ENCODE results near the gene AGPAT2. TPM values are rescaled to one million over a fixed set of nuclear protein-coding genes. Genes with fewer than 3 reads are reported as not detected.

AGPAT2 gene
- polyA plus RNA-seq, 1 donor: 34.4 TPM

DNA sequence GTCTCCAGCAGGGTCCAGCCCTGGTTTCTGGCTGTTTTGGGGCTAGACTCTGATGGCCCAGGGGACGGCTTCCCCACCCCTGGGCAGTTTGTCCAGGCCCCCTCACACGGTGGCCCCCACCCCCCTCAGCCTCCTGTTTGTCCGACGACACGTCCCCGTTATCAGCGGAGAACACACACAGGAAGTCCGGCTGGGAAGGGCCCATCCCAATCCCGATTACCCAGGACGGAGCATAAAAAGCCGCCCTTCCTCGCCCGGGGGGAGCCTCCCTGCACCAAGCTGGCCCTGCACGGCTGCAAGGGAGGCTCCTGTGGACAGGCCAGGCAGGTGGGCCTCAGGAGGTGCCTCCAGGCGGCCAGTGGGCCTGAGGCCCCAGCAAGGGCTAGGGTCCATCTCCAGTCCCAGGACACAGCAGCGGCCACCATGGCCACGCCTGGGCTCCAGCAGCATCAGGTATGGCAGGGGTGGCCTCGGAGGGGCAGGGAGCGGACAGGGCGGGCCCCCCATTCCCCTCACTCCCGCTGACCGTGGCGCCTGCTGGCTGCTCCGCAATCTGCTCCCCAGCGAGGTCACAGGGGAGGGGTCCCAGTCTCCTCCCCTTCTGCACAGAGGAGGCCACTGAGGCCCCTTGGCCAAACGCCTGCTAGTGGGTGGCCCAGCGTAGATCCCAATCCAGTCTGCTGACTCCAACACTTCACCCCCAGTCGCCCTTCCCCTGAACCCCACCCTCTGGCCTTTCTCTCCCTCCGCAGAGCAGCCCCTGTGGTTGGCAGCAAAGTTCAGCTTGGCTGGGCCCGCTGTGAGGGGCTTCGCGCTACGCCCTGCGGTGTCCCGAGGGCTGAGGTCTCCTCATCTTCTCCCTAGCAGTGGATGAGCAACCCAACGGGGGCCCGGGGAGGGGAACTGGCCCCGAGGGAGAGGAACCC, 24.3 kb downstream of the AGPAT2 start, which contains the start of gene EGFL7:
Gene EGFL7 (plus strand): TSS at position 261 of the 926 bp plus-strand sequence. CDS start 5,367 bp downstream, outside the sequence.
- no peak for DNase-seq

DNA sequence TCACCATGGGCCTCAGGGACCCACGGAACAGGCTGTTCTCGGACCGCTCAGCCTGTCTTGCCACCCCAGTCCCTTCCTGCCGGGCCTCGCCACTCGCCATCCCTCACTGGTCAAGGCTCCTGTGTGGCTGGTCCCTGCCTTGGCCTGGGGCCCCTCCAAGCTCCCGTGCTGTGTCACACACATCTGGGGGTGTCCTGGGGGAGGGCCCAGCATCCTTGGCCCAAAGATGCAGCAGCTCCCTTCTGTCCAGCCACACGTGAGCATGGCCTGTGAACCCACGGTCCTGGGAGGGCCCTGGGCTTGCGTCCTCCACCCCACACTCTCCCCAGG, 25.0 kb downstream of the AGPAT2 start:
- DNase-seq: no peak

DNA sequence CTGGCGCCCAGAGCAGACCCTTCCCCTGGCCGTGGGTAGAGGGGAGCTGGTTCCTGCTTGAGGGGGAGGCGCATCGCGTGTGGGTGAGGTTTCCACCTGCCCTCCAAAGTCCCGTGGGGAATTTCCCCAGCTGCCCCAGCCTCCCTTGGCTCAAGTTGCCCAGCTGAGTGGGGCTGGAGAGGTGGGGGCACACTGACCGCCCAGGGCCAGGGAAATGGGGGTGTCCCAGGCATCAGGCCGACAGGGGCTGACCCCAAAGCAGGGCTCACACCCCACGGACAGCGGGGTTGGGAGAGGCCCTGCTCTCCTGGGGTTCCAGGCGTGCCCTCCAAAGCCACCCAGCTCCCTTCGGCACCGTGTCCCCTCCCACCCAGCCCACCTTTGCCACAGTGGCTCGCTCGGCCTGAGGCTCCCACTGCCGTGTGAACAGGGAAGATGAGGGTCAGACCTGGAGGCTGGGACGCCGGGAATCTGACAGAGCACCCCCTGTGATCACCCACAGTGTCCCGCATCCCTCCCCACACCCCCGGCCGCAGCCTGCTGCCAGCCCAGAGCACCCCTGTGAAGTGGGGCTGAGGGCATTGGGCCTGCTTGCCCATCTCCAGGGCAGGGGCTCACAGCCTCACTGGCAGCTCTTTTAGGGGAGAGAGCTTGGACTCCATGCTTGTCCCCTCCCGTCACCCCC, 25.5 kb downstream of the AGPAT2 start:
- no peak for DNase-seq

DNA sequence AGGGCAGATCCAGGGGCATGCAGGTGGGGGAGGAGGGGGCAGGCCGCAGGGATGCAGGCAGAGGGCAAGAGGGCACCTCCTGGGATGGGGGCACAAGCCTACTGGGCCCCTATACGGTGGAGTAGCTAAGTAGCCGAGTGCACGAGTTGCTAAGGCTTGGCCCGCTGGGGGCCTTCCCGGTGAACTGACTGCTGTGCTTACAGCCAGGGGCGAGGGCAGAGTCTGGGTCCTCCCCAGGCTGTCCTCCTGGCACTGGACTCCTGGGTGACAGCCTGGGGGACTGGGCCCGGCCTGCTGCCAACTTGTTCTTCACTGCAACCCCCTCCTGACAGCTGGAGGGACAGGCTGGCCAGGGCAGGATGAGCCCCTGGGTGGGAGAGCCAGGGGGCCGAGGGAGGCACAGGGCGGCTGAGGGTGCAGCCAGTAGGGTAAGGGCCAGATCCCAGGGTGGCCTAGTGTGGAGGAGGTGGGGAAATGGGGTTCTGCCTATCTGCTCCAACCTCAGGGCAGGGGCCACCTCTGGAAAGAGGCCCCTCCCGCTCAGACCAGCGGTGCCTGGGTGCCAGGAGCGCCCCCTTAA, 26.2 kb downstream of the AGPAT2 start:
- DNase-seq: no peak

DNA sequence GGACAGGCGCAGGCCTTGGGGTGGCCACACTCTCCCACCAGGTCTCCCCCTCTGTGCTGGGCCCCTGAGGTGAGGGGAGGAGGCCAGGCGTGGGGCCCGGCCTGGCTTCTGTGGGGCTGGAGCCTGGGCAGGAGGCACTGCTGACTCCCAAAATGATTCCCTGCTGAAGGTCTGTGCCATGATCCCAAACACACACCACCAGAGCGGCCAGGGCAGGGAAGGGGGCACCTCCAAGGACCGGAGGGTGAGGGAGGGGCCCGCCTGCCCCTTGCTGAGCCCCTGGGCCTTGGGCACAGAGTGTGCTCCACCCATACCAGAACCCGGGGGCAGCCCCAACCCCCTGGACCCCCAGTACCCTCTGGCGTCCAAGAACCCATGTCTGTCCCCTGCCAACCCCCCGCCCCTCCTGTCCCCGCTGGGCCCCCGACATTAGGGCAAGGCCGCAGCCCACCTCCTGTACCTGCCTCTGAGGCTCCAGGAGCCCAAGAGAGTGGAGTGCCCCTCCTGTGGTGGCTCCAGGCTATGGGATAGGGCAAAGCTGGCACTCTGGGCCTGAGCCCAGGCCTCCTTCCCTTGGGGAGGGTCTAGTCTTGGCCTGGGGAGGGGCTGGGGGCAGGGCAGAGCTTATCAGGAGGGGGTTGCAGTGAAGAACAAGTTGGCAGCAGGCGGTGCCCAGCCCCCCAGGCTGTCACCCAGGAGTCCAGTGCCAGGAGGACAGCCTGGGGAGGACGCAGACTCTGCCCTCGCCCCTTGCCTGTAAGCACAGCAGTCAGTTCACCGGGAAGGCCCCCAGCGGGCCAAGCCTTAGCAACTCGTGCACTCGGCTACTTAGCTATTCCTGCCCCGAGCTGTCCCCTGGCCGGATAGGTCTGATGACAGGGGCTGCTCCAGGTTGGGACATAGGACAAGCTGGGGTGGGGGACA, 27.1 kb downstream of the AGPAT2 start:
- no peak for DNase-seq

DNA sequence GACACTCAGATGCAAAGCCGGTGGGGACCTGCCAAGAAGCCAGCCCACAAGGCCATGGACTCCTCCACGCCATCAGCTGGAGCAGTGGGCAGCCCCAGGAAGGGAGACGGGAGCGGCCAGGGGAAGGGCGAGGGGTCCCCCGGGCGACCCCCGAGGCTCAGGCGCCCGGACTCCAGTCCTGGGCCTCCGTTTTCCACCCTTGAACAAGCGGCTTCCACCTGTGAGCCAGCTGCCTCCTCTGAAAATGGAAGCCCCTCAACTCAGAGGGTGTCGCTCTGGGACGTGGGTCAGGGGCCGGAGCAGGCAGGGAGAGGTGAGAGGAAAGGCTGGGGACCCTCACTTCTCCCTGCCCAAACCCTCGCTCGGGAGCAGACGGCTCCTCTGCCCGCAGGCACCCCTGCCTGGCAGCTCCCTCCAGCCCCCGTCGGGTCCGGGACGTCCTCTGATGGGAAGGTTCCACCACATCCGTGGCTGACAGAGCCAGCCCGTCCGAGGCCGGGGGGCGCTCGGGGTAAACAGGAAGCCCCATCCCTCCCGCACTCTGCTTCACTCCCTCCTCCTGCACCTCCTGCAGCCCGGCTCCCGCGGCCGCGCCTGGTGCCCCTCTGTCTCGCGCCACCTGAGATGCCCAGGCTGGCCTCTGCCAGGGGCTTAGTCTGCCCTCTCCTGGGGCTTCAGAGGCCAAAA, 28.3 kb downstream of the AGPAT2 start:
- no peak for DNase-seq

DNA sequence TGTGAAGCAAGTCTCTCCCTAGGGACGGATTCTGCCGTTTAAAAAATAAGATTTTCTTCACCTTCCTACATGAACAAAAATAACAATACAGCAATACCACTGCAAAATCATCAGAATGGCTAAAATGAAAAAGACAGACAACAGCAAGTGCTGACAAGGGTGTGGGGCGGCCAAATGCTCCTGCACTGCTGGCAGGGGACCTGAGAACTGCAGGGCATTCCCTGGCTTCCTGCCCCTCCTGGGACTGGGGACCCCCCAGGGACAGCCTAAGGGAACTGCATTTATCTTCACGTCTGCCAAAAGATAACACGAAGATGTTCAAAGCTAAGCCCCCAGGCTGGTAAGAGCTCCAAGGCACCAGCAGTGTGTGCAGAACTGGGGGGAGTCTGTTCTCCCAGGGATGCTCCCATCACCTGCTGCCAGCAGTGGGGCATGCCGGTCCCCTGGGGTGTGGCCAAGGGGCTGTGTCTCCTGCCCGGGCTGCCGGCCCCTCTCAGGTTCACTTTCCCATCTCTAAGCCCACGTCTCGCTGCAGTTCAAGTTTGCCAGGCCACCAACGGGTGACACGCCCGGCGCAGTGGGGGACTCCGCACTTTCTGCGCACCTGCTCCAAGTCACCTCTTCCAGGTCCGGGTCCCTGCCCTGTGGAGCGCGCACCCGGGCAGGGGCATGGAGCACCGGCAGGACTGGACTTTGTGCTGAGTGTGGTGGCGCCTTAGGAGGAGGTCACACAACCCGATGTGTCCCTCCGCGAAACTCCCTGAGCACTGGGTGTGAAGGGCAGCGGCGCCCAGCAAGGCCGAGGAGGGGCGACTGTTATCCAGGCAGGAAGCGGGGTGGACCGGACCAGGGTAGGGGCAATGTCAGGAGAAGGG, 29.0 kb downstream of the AGPAT2 start:
- no peak for DNase-seq

DNA sequence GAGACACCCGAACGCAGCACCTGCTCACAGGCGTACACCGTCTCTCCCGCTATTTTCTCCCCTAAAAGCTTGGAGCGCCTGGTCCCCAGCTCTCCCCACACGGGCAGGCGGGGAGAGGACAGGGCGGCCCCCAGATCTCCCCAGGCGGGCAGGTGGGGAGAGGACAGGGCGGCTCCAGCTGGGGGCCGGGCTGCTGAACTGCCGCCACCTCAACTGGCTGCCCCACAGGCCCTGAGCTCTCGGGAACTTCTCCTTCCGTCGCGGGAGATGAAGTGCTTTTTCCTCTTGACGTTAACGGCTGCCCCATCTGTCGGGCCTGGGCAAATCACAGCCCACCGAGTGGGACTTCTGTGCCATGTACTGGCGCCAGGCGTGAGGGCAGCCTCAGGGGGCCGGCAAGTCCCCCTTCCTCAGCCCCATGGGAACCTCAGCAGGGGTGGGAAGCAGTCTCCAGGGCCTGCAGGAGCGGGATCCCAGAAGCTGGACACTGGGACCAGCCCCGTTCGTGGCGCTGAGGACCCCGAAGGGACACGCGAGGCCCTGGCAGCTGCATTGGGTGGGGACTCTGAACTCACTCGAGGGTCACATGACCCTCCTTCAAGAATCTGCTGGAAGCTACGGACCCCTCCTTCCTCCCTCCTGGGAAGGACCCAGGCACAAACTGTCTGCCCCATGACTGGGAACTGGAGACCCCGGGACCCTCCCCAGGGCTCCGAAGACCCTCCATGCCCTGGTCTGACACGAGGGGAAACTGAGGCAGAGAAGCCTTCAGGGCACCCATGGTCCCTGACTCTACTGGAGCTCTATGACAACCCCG, 30.3 kb downstream of the AGPAT2 start:
- no peak for DNase-seq

DNA sequence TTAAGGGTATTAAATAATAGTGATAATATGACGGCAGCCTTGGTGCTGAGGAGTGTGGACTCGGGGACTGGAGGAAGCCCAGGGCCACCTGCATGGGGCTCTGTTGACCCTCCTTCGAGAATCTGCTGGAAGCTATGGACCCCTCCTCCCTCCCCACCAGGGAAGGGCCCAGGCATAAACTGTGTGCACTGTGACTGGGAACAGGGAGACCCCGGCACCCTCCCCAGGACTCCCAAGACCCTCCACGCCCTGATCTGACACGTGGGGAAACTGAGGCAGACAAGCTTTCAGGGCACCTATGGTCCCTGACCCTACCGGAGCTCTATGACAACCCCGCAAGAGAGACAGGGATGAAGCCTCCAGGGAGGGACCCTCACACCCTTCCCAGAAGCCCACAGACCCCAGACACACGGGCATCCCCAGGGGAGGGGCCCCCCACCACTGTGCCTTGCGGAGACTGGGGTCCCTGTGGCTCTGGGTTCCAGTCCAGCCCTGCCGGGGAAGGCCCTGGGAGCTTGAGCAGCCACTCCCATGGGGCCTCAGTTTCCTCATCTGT, 31.0 kb downstream of the AGPAT2 start:
- no peak for DNase-seq

DNA sequence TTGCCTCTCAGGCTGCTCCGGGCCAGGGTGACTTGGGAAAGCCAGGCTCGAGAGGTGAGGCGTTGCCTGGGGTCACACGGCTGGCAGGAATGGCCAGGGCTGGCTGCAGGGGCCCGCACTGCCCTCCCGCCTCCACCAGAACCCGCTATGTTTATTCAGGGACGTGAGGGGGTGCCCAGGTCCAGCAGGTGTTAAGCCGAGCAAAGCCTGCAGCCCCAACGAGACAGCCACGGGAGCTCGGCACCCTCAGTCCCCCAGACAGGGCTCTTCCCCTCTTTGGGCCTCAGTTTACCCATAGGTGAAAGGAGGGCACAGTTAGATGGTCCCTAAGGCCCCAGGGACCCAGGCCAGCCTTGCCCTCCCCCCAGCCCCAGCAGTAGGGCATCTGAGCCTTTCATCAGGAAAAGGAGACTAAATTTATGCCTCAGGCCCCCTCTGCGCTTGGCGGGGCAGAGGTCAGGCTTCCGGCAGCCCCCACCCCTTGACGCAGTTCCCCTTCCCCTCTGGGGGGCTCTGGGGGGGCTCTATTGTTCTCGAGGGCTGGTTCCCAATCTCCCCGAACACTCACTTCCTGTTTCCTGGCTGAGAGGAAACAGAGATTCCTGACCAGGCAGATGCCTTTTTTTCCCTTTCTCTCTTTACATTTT, 31.6 kb downstream of the AGPAT2 start:
- no peak for DNase-seq

DNA sequence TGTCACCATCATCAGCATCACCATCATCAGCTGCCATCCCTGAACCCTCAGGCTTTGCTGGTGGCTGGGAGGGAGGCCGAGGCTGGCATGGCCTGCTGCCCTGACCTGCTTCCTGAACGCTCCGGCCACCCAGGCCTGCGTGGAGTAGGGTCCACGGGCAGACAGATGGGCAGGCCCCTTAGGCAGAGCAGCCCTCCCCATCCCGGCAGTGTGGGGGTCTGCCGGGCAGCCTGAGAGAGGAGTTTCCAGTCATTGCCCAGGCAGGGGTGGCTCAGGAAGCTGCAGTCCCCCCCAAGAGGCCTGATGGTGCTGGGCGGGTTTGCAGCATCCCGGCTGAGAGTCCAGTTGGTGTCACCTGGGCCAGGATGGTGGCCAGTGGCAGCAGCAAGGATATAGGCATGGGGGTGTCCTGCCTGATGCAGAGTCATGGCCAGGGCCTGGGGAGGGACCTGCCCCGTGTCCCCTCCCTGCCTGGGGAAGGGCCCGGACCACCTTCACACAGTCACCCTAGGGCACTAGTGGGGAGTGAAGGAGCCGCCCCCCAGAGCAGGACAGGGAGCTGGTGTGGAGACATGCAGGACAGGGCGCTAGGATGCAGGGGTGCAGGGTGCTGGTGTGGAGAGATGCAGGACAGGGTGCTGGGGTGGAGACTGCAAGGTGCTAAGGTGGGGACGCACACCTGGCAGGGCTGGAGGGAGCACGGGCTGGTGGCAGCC, 32.3 kb downstream of the AGPAT2 start:
- DNase-seq: no peak

DNA sequence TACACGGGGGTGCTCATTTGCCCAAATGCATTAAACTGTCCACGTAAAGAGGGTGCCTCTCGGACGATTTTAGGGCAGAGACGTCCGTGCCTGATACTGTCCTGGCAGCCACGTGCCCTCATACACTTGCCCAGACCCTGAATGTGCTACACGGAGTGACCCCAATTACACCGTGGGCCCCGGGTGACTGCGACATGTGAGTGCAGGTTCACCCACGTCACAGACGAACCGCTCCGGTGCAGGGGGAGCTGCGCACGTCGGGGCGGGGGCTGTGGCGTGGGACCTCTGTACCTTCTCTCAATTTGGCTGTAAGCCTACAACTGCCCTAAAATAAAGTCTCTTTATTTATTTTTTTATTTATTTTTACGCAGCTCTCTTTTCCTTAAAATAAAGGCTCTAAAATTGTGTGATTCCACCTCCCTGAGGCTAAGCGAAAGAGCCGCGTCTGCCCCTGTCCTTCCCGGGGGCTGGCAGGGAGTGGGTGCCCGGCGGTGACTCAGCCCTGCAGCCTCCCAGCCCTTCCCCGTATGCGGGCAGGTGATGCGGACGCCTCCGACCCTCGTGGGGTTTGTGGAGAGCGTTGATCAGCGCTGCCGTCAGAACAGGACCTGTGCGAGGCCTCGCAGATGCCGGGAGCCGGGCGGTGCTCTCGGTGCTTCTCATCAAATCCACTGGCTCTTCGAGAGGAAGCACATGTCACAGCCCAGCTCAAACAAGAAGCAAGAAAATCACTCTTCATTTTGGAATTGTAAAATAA, 33.8 kb downstream of the AGPAT2 start:
- DNase-seq: no peak

DNA sequence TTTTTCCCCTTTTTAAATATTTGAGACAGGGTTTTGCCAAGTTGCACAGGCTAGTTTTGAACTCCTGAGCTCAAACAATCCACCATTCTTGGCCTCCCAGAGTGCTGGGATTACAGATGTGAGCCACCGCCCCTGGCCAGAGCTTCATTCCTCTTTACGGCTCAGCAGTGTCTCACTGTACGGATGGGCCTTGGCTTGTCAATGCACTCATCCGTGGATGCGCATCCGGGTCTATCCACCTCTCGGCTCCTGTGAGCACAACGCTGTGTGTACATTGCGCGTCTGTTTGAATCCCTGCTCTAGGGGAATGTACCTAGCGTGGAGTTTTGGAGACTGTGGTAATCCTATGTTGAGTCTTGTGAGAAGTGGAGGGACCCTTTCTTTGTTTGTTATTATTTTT, 35.4 kb downstream of the AGPAT2 start:
- DNase-seq: no peak

DNA sequence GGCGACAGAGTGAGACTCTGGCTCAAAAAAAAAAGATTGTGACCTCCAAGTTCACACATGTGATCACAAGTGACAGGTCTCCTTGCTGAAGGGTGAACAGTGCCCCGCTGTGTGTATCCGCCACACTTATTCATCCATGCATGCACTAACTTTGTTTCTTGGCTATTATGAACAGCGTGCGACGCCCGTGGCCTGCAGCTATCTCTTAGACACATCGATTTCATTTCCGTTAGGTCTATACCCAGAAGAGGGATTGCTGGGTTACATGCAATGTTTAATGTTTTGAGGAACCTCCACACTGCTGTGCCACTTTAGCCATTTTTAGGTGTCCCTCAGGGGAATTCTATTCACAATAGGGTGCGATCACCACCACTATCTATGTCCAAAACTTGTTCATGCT, 36.6 kb downstream of the AGPAT2 start:
- no peak for DNase-seq

DNA sequence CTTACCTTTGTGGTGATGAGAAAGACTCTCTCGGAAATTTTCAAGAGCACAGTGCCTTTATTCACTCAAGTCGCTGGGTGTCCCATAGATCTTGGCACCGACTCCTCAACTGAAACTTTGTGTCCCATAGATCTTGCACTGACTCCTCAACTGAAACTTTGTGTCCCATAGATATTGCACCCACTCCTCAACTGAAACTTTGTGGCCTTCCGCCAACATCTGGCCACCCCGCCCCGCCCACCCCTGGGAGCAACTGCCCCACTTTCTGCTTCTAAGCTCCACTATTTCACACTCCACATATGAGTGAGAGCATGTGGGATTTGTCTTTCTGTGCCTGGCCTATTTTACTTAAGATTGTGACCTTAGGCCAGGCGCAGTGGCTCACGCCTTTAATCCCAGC, 37.2 kb downstream of the AGPAT2 start:
- no peak for DNase-seq

DNA sequence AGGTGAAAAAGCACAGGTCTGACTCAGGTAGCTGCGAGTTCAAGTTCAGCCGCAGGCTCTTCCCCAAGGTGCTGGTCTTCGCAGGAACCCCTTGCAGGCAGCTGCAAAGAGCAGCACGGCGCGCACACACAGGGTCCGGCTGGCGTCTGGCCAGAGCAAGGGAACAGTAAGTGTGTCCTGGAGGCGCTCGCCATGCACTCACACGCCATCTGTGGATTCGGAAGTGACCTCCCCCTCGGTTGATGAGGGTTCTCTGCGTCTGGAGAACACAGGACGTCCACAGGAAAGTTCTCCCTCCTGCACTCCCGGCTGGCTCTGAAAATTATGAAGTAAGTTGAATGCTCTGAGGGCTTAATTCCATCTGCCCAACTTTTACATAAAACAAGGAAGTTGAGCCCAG, 38.5 kb downstream of the AGPAT2 start:
- no peak for DNase-seq
